Esophagus muscularis mucosa (tissue), 4 donors: ENCODE results near the gene DNAI1.

Source experiments
- EP300 ChIP-seq: sonication (generic); formaldehyde crosslinking; IDR thresholded peaks from one replicate; pipeline ENCODE4 v1.6.1; 2017; ENCODE audit warnings: antibody characterized with exemption
- POLR2AphosphoS5 ChIP-seq, 2 donors: sonication (generic); formaldehyde crosslinking; IDR thresholded peaks; one replicate each; pipeline ENCODE4 v1.6.1; 2017; ENCODE audit warnings: antibody characterized with exemption in 2 of 2
- TF ChIP-seq, protein P1 (sequence below), 3 experiments: fragments of 200-600 bp in 2 of 3; fragments of 450-650 bp in 1 of 3; sonication (generic) in 2 of 3; IDR thresholded peaks; one replicate each; pipeline ENCODE4 v1.5.1; 2017 to 2019; ENCODE audit warnings: antibody characterized with exemption in 3 of 3, mild to moderate bottlenecking in 2 of 3, moderate library complexity in 1 of 3

DNA sequence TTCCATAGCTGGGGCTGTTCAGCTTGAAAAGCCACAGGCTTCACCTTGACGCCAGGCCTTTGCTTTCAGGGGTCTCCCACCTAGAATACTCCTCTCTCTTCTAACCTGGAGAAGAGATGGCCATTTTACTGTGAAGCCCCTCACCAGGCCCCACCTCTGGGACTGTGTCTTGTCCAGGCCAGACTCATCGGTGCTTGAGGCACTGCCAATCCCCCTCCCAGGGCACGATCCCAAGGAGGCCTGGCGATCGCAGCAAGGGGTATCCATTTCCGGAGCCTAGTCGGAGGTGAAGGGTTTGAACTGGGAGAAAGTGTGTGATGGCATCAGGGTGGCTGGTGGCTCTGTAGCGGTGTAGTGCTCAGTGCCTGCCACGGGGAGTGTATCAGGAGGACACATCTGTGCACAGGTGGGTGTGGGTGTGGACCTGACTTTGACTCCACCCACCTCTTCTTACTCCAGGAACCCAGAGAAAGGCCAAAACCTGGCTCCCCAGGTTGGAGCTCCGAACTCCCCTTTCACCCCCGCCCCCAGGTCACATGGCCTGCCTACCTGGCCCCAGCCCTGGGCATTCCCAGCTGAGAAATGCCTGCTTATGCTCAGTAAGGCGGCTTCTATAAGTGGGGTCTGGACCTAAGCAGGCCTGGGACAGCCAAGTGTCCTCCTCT is 91.5 kb downstream of the DNAI1 start:
- TF ChIP-seq, protein P1, sequence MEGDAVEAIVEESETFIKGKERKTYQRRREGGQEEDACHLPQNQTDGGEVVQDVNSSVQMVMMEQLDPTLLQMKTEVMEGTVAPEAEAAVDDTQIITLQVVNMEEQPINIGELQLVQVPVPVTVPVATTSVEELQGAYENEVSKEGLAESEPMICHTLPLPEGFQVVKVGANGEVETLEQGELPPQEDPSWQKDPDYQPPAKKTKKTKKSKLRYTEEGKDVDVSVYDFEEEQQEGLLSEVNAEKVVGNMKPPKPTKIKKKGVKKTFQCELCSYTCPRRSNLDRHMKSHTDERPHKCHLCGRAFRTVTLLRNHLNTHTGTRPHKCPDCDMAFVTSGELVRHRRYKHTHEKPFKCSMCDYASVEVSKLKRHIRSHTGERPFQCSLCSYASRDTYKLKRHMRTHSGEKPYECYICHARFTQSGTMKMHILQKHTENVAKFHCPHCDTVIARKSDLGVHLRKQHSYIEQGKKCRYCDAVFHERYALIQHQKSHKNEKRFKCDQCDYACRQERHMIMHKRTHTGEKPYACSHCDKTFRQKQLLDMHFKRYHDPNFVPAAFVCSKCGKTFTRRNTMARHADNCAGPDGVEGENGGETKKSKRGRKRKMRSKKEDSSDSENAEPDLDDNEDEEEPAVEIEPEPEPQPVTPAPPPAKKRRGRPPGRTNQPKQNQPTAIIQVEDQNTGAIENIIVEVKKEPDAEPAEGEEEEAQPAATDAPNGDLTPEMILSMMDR (IDR thresholded peaks at IDR 0.05): no peak
- TF ChIP-seq POLR2AphosphoS5 (IDR thresholded peaks at IDR 0.05) (no peak), EP300 (no peak)
